MCF 10A (cell line): ENCODE results near the gene POU4F1. TPM values are rescaled to one million over a fixed set of nuclear protein-coding genes. Genes with fewer than 3 reads are reported as not detected.

ENCODE experiments used
- Bru-seq: library from RNA; stranded (reverse); fragments of 400-500 nt; gene quantifications from one replicate; lab custom pipeline; 2021; lab: Mats Ljungman, UMichigan
- BruChase-seq, 2 experiments: library from RNA; stranded (reverse); fragments of 400-500 nt; gene quantifications; one replicate each; lab custom pipeline; 2021; lab: Mats Ljungman, UMichigan
- BruUV-seq: library from RNA; stranded (reverse); fragments of 400-500 nt; replicated peaks from 2 replicates; lab custom pipeline; 2021; lab: Mats Ljungman, UMichigan
- CTCF ChIA-PET: fragments of 300-600 bp; sonication (Branson Sonifier 250); formaldehyde crosslinking; extraction: SDS; loops from one replicate; lab custom pipeline; 2021; ENCODE audit warnings: antibody characterized with exemption, inconsistent platforms; lab: Yijun Ruan, JAX
- POLR2A ChIA-PET: fragments of 300-600, 350-650 bp; sonication (Branson Sonifier 250); formaldehyde crosslinking; extraction: SDS; loops from one replicate; lab custom pipeline; 2020; ENCODE audit warnings: antibody characterized with exemption, inconsistent platforms; lab: Yijun Ruan, JAX
- DNase-seq: peaks from one replicate; pipeline ENCODE4 v3.0.0-alpha.2; 2018; ENCODE audit not compliant: unreplicated experiment
- H3K27ac Mint-ChIP-seq: one replicate; pipeline ENCODE4 v1.8.0; 2022; ENCODE audit warnings: mild to moderate bottlenecking, low read depth, mixed read lengths; ENCODE audit not compliant: unreplicated experiment
- H3K27me3 Mint-ChIP-seq: one replicate; pipeline ENCODE4 v1.8.0; 2022; ENCODE audit warnings: mixed read lengths; ENCODE audit not compliant: insufficient read depth, unreplicated experiment
- H3K36me3 Mint-ChIP-seq: one replicate; pipeline ENCODE4 v1.8.0; 2022; ENCODE audit warnings: mild to moderate bottlenecking, moderate library complexity, mixed read lengths; ENCODE audit not compliant: insufficient read depth, unreplicated experiment
- H3K4me1 Mint-ChIP-seq: one replicate; pipeline ENCODE4 v1.8.0; 2022; ENCODE audit warnings: mixed read lengths; ENCODE audit not compliant: insufficient read depth, unreplicated experiment
- H3K4me3 Mint-ChIP-seq: one replicate; pipeline ENCODE4 v1.8.0; 2022; ENCODE audit warnings: mild to moderate bottlenecking, moderate library complexity, mixed read lengths; ENCODE audit not compliant: unreplicated experiment
- H3K9me3 Mint-ChIP-seq: one replicate; pipeline ENCODE4 v1.8.0; 2022; ENCODE audit warnings: mixed read lengths; ENCODE audit not compliant: unreplicated experiment
- CTCF ChIP-seq: fragments of 200-600 bp; IDR thresholded peaks from one replicate; pipeline ENCODE4 v1.8.0; 2022; ENCODE audit warnings: antibody characterized with exemption, mild to moderate bottlenecking; ENCODE audit not compliant: unreplicated experiment
- intact Hi-C: fragments of 100-400 bp; cut with micrococcal nuclease; formaldehyde crosslinking; loops from 2 replicates; pipeline ENCODE4 v1.14.1; 2022
- long read RNA-seq: library from polyadenylated mRNA; stranded (forward); transcript quantifications from one replicate; pipeline ENCODE4 v2.0.0, GENCODE V29; 2022
- total RNA-seq: library from RNA; stranded (reverse); gene quantifications from 2 replicates; pipeline ENCODE4 v1.2.3, GENCODE V29; 2022

Gene POU4F1, protein sequence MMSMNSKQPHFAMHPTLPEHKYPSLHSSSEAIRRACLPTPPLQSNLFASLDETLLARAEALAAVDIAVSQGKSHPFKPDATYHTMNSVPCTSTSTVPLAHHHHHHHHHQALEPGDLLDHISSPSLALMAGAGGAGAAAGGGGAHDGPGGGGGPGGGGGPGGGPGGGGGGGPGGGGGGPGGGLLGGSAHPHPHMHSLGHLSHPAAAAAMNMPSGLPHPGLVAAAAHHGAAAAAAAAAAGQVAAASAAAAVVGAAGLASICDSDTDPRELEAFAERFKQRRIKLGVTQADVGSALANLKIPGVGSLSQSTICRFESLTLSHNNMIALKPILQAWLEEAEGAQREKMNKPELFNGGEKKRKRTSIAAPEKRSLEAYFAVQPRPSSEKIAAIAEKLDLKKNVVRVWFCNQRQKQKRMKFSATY
- total RNA-seq, result not detected in 2 replicates
- Bru-seq, nascent RNA, result percentile 12 among the genes with signal in this experiment
- BruChase-seq, experiment 1, labeled RNA remaining after a 6-hour chase, result not detected
- percentile 11 among the genes with signal in this experiment for BruChase-seq, experiment 2, labeled RNA remaining after a 2-hour chase
- long read RNA-seq, result 0 reads

DNA sequence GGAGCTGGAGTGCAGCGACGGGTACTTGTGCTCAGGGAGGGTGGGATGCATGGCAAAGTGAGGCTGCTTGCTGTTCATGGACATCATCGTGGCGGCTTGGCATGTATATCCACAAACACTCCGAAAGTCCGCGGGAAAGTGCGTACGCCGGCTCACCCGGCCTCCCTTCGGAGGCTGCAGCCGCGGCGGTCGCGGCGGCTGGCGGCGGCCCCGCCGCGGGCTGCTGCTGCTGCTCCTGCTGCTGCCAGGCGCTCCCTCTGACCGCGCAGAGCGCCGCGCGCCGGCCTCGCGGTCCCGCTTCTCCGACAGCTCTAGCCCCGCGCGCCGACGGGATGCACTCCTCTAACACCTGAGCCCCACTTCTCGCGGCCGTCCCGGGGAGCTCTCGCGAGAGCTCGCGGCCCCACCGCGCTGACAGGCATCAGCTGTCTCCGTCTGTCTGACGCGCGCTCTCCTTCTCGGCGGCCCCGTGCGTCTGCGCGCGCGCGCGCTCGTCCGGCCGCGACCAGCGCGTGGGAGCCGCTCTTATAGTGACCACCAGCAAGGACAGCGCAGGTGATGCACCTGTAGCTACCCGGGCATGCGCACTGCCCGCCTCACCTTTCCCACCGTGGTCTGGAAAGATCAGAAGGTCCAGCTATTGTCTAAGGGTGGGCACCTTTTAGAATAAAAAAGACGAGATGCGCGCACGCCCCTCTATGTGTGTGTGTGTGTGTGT is at the start of gene POU4F1:
Gene POU4F1, minus strand, starts transcription at position 313 of the 718 bp plus-strand sequence. Its CDS starts 226 bp downstream, at position 87.
- no peak for DNase-seq
- POLR2A ChIA-PET, result no interaction called here
- Mint-ChIP-seq H3K4me1 (no peaks in the 10 kb centered on the region), H3K4me3 (no peak within 1 kb of the TSS), H3K36me3 (peaks cover 6% of the 10 kb centered on the region), H3K9me3 (no peaks in the 10 kb centered on the region), H3K27ac (no peak within 1 kb of the TSS), H3K27me3 (peaks cover 77% of the 10 kb centered on the region)
- CTCF ChIA-PET, result no interaction called here
- BruUV-seq, result no TSS peak
- TF ChIP-seq CTCF, result no peak
- intact Hi-C loops, result no loop called here

GRCh38 chr13:78652651-78653050 is 49.3 kb upstream of the POU4F1 start:
- DNase-seq, result no peak
- Mint-ChIP-seq H3K27ac (no peak overlapping the region), H3K27me3 (no peaks in the 10 kb centered on the region), H3K4me1 (peaks cover 11% of the 10 kb centered on the region), H3K36me3 (no peaks in the 10 kb centered on the region), H3K9me3 (no peaks in the 10 kb centered on the region), H3K4me3 (no peak overlapping the region)
- CTCF ChIA-PET, result interaction anchor here (0.7 kb wide), 1 partner anchor 12 kb away, joined by 3 read pairs; no protein-coding TSS in a partner anchor
- POLR2A ChIA-PET, result no interaction called here
- BruUV-seq, result no TSS peak
- intact Hi-C loops, result no loop called here
- no peak for TF ChIP-seq CTCF

DNA sequence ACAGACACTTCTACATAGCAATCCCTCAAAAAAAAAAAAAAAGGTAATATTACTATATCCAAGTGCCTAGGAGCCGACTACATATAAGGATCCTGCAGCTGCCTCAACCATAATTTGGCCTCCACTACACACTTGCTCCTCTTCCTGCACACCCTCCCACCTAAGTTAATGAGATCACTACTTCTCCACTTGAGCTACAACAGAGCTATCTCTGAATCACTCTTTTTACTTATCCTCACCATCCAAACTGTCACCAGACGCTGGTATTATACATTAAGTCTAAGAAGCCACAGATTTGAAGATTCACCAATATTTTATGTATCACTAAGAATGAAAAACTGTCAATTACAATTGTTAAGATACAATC is 47.3 kb upstream of the POU4F1 start:
- no peak overlapping the region for H3K27ac Mint-ChIP-seq
- peaks cover 9% of the 10 kb centered on the region for H3K4me1 Mint-ChIP-seq
- H3K36me3 Mint-ChIP-seq, result no peaks in the 10 kb centered on the region
- ChIA-PET POLR2A (no interaction called here), CTCF (no interaction called here)
- BruUV-seq, result no TSS peak
- no peak for TF ChIP-seq CTCF
- H3K9me3 Mint-ChIP-seq, result no peaks in the 10 kb centered on the region
- DNase-seq, result no peak
- H3K27me3 Mint-ChIP-seq, result no peaks in the 10 kb centered on the region
- intact Hi-C loops, result no loop called here
- H3K4me3 Mint-ChIP-seq, result no peak overlapping the region
